ENCODE results near the gene EMX1. TPM values are rescaled to one million over a fixed set of nuclear protein-coding genes. Genes with fewer than 3 reads are reported as not detected.

EMX1 gene
- polyA plus RNA-seq, 1 donor from 2014 or later: 0.33 TPM

GRCh38 chr2:72913486-72914205, 3.7 kb upstream of the EMX1 start:
- H3K36me3 ChIP-seq (ENCODE audit: insufficient read depth, low read length): no peaks in the 10 kb centered on the region
- H3K4me2 ChIP-seq (ENCODE audit: low read length): no peak overlapping the region
- TF ChIP-seq CTCF (IDR thresholded peaks at IDR 0.05; ENCODE audit: poor library complexity, severe bottlenecking) (peak; percentile 28), TAF1 (IDR thresholded peaks at IDR 0.05; ENCODE audit: low read depth) (no peak)
- no peaks in the 10 kb centered on the region for H3K9me2 ChIP-seq (ENCODE audit: insufficient read depth, low read length)
- no peaks in the 10 kb centered on the region for H3K9me3 ChIP-seq (ENCODE audit: low read length)
- H3F3A ChIP-seq (ENCODE audit: insufficient read depth, low read length, poor library complexity, severe bottlenecking): no peaks in the 10 kb centered on the region
- no peaks in the 10 kb centered on the region for H3K79me2 ChIP-seq (replicated peaks; ENCODE audit: insufficient read depth, low read length)
- H4K20me1 ChIP-seq (ENCODE audit: insufficient read depth): no peaks in the 10 kb centered on the region
- H2AFZ ChIP-seq (ENCODE audit: low read depth, low read length): no peak overlapping the region
- no peak overlapping the region for H3K27ac ChIP-seq (ENCODE audit: low read length)
- H3K4me3 ChIP-seq (ENCODE audit: low read length): no peak overlapping the region
- H3K27me3 ChIP-seq (ENCODE audit: insufficient read depth, low read depth, low read length): peaks cover 66% of the 10 kb centered on the region
- H3K9ac ChIP-seq (ENCODE audit: low read length): no peak overlapping the region

- peaks cover 1% of the 10 kb centered on the region for H3K79me2 ChIP-seq (replicated peaks; ENCODE audit: insufficient read depth, low read length)
- no peaks in the 10 kb centered on the region for H3K9me2 ChIP-seq (ENCODE audit: insufficient read depth, low read length)
- H3K4me2 ChIP-seq (ENCODE audit: low read length): no peak overlapping the region
- H3K4me3 ChIP-seq (ENCODE audit: low read length): no peak overlapping the region
- H3K36me3 ChIP-seq (ENCODE audit: insufficient read depth, low read length): no peaks in the 10 kb centered on the region
- H3K27ac ChIP-seq (ENCODE audit: low read length): no peak overlapping the region
- no peak overlapping the region for H2AFZ ChIP-seq (ENCODE audit: low read depth, low read length)
- no peaks in the 10 kb centered on the region for H3F3A ChIP-seq (ENCODE audit: insufficient read depth, low read length, poor library complexity, severe bottlenecking)
- H3K27me3 ChIP-seq (ENCODE audit: insufficient read depth, low read depth, low read length): peaks cover 71% of the 10 kb centered on the region
- TF ChIP-seq EZH2 (IDR thresholded peaks at IDR 0.05; ENCODE audit: borderline replicate concordance, insufficient read depth, low read length, poor library complexity, severe bottlenecking) (no peak), REST (IDR thresholded peaks at IDR 0.05; ENCODE audit: borderline replicate concordance) (no peak), RAD21 (conservative IDR thresholded peaks at IDR 0.05) (no peak), EP300 (conservative IDR thresholded peaks at IDR 0.05; ENCODE audit: poor library complexity, severe bottlenecking) (no peak), MXI1 (conservative IDR thresholded peaks at IDR 0.05; ENCODE audit: poor library complexity, severe bottlenecking) (no peak), CTCF (IDR thresholded peaks at IDR 0.05; ENCODE audit: poor library complexity, severe bottlenecking) (no peak), TAF1 (IDR thresholded peaks at IDR 0.05; ENCODE audit: low read depth) (no peak), POLR2AphosphoS5 (IDR thresholded peaks at IDR 0.05) (no peak), SMC3 (conservative IDR thresholded peaks at IDR 0.05; ENCODE audit: poor library complexity) (no peak)
- no peaks in the 10 kb centered on the region for H4K20me1 ChIP-seq (ENCODE audit: insufficient read depth)
- no peak overlapping the region for H3K9ac ChIP-seq (ENCODE audit: low read length)
- H3K9me3 ChIP-seq (ENCODE audit: low read length): no peaks in the 10 kb centered on the region
Observed at GRCh38 chr2:72914206-72914559, 3.1 kb upstream of the EMX1 start.

Measured in neural cell (in vitro differentiated cells).